Adrenal gland (tissue), 5 donors: Measurements from ENCODE around the gene VIPR1.

ENCODE experiments used
- POLR2A ChIP-seq, 2 donors: fragments of 450-650 bp; IDR thresholded peaks; one replicate each; pipeline ENCODE4 v1.6.1; 2017; ENCODE audit warnings: antibody characterized with exemption in 2 of 2, mild to moderate bottlenecking in 2 of 2, moderate library complexity in 1 of 2
- TF ChIP-seq, protein P1 (sequence below), 6 experiments: fragments of 450-650 bp in 4 of 6; fragments of 200-600 bp in 2 of 6; sonication (generic) in 1 of 6; IDR thresholded peaks; 1 replicate in 5 of 6; 2 replicates in 1 of 6; pipeline versions ENCODE4 v1.5.1 to v1.8.0; 2016 to 2021; ENCODE audit warnings: antibody characterized with exemption in 6 of 6, mild to moderate bottlenecking in 2 of 6, moderate library complexity in 1 of 6
- donor health status: DM: no; HTN: no; CAD: no.

DNA sequence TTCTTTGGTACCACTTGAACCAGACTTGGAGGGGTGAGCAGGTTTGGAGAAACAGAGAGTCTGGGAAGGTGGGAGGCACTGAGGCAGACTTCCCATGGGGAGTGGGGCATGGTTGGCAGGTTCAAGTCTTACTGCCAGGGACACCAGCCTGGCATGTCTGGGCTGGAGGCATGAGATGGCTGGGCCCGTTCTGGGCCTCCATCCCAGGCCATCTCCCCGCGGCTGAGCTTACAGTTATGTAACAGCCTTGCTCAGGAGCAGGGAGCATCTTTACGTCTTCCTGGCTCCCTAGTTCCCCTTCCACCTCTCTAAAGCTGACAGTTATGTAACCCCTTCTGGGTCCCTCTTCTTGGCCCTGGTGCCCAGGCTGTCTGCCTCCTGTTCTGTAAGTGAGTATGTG is 12.4 kb downstream of the VIPR1 start:
- TF ChIP-seq, protein P1, sequence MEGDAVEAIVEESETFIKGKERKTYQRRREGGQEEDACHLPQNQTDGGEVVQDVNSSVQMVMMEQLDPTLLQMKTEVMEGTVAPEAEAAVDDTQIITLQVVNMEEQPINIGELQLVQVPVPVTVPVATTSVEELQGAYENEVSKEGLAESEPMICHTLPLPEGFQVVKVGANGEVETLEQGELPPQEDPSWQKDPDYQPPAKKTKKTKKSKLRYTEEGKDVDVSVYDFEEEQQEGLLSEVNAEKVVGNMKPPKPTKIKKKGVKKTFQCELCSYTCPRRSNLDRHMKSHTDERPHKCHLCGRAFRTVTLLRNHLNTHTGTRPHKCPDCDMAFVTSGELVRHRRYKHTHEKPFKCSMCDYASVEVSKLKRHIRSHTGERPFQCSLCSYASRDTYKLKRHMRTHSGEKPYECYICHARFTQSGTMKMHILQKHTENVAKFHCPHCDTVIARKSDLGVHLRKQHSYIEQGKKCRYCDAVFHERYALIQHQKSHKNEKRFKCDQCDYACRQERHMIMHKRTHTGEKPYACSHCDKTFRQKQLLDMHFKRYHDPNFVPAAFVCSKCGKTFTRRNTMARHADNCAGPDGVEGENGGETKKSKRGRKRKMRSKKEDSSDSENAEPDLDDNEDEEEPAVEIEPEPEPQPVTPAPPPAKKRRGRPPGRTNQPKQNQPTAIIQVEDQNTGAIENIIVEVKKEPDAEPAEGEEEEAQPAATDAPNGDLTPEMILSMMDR (IDR thresholded peaks at IDR 0.05), result no peak
- no peak for TF ChIP-seq POLR2A (IDR thresholded peaks at IDR 0.05)
